ENCODE data around the gene ZNF318.

The ZNF318 gene

GRCh38 chr6:43377710-43378229, 8.3 kb upstream of the ZNF318 start:
- no peaks in the 10 kb centered on the region for H3K4me1 ChIP-seq (ENCODE audit: control insufficient read depth in 2 of 2, insufficient read depth in 1 of 2, low read depth in 1 of 2, low read length in 2 of 2)
- no peak overlapping the region for H2BK5ac ChIP-seq (ENCODE audit: low read length)
- H3K4me3 ChIP-seq (ENCODE audit: low read length in 2 of 2) = no peak overlapping the region
- no peaks in the 10 kb centered on the region for H3K9me3 ChIP-seq (replicated peaks in 1 of 2; ENCODE audit: control insufficient read depth in 2 of 2, insufficient read depth in 1 of 2, low read depth in 1 of 2, low read length in 2 of 2)
- no peak overlapping the region for H3K23ac ChIP-seq (ENCODE audit: low read depth, low read length, poor library complexity)
- no peak overlapping the region for H4K91ac ChIP-seq (ENCODE audit: low read depth, low read length, poor library complexity)
- no peak overlapping the region for H2AK5ac ChIP-seq (ENCODE audit: low read depth, low read length)
- H3K4me2 ChIP-seq (ENCODE audit: insufficient read depth, low read length, poor library complexity, severe bottlenecking) = no peak overlapping the region
- no CpG with 5 or more reads among the region's 2 CpGs for WGBS, 2 donors (ENCODE audit: extremely low coverage in 2 of 2, insufficient read length in 2 of 2, insufficient replicate concordance in 1 of 2)
- no peaks in the 10 kb centered on the region for H3K36me3 ChIP-seq (replicated peaks in 1 of 2; ENCODE audit: control insufficient read depth in 2 of 2, insufficient read depth in 2 of 2, low read length in 2 of 2)
- H2BK12ac ChIP-seq (ENCODE audit: low read length) = no peak overlapping the region
- no peaks in the 10 kb centered on the region for H3K79me1 ChIP-seq (ENCODE audit: low read depth, low read length)
- no peak overlapping the region for H3K9ac ChIP-seq (ENCODE audit: low read depth, low read length, poor library complexity)
- H3K27ac ChIP-seq (replicated peaks; ENCODE audit: low read length) = no peak overlapping the region
- H3K14ac ChIP-seq (ENCODE audit: low read length) = no peak overlapping the region
- no peak overlapping the region for H3K4ac ChIP-seq (ENCODE audit: low read length)
- peaks cover 0 to 38% (median 0%) of the 10 kb centered on the region in 3 experiments for H3K27me3 ChIP-seq (ENCODE audit: control insufficient read depth in 3 of 3, insufficient read depth in 3 of 3, low read depth in 1 of 3, low read length in 3 of 3)
- no peak overlapping the region for H3K18ac ChIP-seq (ENCODE audit: low read length)
- no peak overlapping the region for H2AFZ ChIP-seq (ENCODE audit: low read length)
- no peak for DNase-seq (ENCODE audit: low spot score)
- H2BK15ac ChIP-seq (ENCODE audit: low read length) = no peak overlapping the region
- no peak overlapping the region for H2BK120ac ChIP-seq (ENCODE audit: low read depth, low read length)
- no peak overlapping the region for H4K8ac ChIP-seq (ENCODE audit: low read depth, low read length)

DNA sequence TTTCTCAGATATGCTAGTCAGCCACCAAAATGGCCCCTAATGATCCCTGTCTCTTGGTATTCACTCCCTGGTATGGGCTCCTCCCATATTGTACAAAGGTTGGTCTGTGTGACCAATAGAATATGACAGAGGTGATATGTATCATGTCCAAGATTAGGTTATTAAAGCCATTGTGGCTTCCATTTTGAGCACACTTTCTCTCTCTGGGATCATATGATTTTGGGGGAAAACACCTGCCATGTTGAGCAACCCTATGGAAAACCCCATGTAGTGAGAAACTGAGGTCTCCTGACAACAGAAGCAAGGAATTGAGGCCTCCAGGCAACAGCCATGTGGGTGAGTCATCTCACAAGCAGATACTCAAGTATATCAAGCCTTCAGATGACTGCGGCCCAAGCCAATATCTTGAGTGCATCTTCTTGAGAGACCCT, 7.1 kb upstream of the ZNF318 start:
- no peak overlapping the region for H2BK15ac ChIP-seq (ENCODE audit: low read length)
- no peak overlapping the region for H4K91ac ChIP-seq (ENCODE audit: low read depth, low read length, poor library complexity)
- no peak overlapping the region for H2AFZ ChIP-seq (ENCODE audit: low read length)
- no peak overlapping the region for H3K9ac ChIP-seq (ENCODE audit: low read depth, low read length, poor library complexity)
- H3K4ac ChIP-seq (ENCODE audit: low read length) = no peak overlapping the region
- no peak overlapping the region for H3K23ac ChIP-seq (ENCODE audit: low read depth, low read length, poor library complexity)
- H3K27ac ChIP-seq (replicated peaks; ENCODE audit: low read length) = no peak overlapping the region
- no peak overlapping the region for H2BK12ac ChIP-seq (ENCODE audit: low read length)
- no peaks in the 10 kb centered on the region for H3K79me1 ChIP-seq (ENCODE audit: low read depth, low read length)
- no peak overlapping the region for H3K14ac ChIP-seq (ENCODE audit: low read length)
- H3K36me3 ChIP-seq (replicated peaks in 1 of 2; ENCODE audit: control insufficient read depth in 2 of 2, insufficient read depth in 2 of 2, low read length in 2 of 2) = no peaks in the 10 kb centered on the region
- no CpG with 5 or more reads among the region's 1 CpG for WGBS, 2 donors (ENCODE audit: extremely low coverage in 2 of 2, insufficient read length in 2 of 2, insufficient replicate concordance in 1 of 2)
- no peak overlapping the region for H2BK120ac ChIP-seq (ENCODE audit: low read depth, low read length)
- H3K27me3 ChIP-seq (ENCODE audit: control insufficient read depth in 3 of 3, insufficient read depth in 3 of 3, low read depth in 1 of 3, low read length in 3 of 3) = peaks cover 0 to 34% (median 0%) of the 10 kb centered on the region in 3 experiments
- H4K8ac ChIP-seq (ENCODE audit: low read depth, low read length) = no peak overlapping the region
- no peak overlapping the region for H2BK5ac ChIP-seq (ENCODE audit: low read length)
- no peak overlapping the region for H2AK5ac ChIP-seq (ENCODE audit: low read depth, low read length)
- H3K4me3 ChIP-seq (ENCODE audit: low read length in 2 of 2) = no peak overlapping the region
- no peak for DNase-seq (ENCODE audit: low spot score)
- H3K18ac ChIP-seq (ENCODE audit: low read length) = no peak overlapping the region
- H3K9me3 ChIP-seq (replicated peaks in 1 of 2; ENCODE audit: control insufficient read depth in 2 of 2, insufficient read depth in 1 of 2, low read depth in 1 of 2, low read length in 2 of 2) = no peaks in the 10 kb centered on the region
- no peaks in the 10 kb centered on the region for H3K4me1 ChIP-seq (ENCODE audit: control insufficient read depth in 2 of 2, insufficient read depth in 1 of 2, low read depth in 1 of 2, low read length in 2 of 2)
- H3K4me2 ChIP-seq (ENCODE audit: insufficient read depth, low read length, poor library complexity, severe bottlenecking) = no peak overlapping the region

GRCh38 chr6:43375693-43376092, 6.2 kb upstream of the ZNF318 start:
- Histone ChIP-seq H3K4me1 (ENCODE audit: control insufficient read depth in 2 of 2, insufficient read depth in 1 of 2, low read depth in 1 of 2, low read length in 2 of 2) (no peaks in the 10 kb centered on the region), H3K9ac (ENCODE audit: low read depth, low read length, poor library complexity) (no peak overlapping the region), H2BK15ac (ENCODE audit: low read length) (no peak overlapping the region), H4K91ac (ENCODE audit: low read depth, low read length, poor library complexity) (no peak overlapping the region), H3K23ac (ENCODE audit: low read depth, low read length, poor library complexity) (no peak overlapping the region), H2BK12ac (ENCODE audit: low read length) (no peak overlapping the region), H3K4ac (ENCODE audit: low read length) (no peak overlapping the region), H4K8ac (ENCODE audit: low read depth, low read length) (no peak overlapping the region), H3K4me2 (ENCODE audit: insufficient read depth, low read length, poor library complexity, severe bottlenecking) (no peak overlapping the region), H3K27ac (replicated peaks; ENCODE audit: low read length) (no peak overlapping the region), H2BK120ac (ENCODE audit: low read depth, low read length) (no peak overlapping the region), H3K79me1 (ENCODE audit: low read depth, low read length) (no peaks in the 10 kb centered on the region), H3K4me3 (ENCODE audit: low read length in 2 of 2) (no peak overlapping the region), H2AK5ac (ENCODE audit: low read depth, low read length) (no peak overlapping the region), H3K18ac (ENCODE audit: low read length) (no peak overlapping the region), H3K27me3 (ENCODE audit: control insufficient read depth in 3 of 3, insufficient read depth in 3 of 3, low read depth in 1 of 3, low read length in 3 of 3) (peaks cover 0 to 28% (median 0%) of the 10 kb centered on the region in 3 experiments), H2BK5ac (ENCODE audit: low read length) (no peak overlapping the region), H3K36me3 (replicated peaks in 1 of 2; ENCODE audit: control insufficient read depth in 2 of 2, insufficient read depth in 2 of 2, low read length in 2 of 2) (no peaks in the 10 kb centered on the region), H2AFZ (ENCODE audit: low read length) (no peak overlapping the region), H3K14ac (ENCODE audit: low read length) (no peak overlapping the region), H3K9me3 (replicated peaks in 1 of 2; ENCODE audit: control insufficient read depth in 2 of 2, insufficient read depth in 1 of 2, low read depth in 1 of 2, low read length in 2 of 2) (no peaks in the 10 kb centered on the region)
- no peak for DNase-seq (ENCODE audit: low spot score)
- WGBS, 2 donors (ENCODE audit: extremely low coverage in 2 of 2, insufficient read length in 2 of 2, insufficient replicate concordance in 1 of 2) = no CpG with 5 or more reads among the region's 4 CpGs

DNA sequence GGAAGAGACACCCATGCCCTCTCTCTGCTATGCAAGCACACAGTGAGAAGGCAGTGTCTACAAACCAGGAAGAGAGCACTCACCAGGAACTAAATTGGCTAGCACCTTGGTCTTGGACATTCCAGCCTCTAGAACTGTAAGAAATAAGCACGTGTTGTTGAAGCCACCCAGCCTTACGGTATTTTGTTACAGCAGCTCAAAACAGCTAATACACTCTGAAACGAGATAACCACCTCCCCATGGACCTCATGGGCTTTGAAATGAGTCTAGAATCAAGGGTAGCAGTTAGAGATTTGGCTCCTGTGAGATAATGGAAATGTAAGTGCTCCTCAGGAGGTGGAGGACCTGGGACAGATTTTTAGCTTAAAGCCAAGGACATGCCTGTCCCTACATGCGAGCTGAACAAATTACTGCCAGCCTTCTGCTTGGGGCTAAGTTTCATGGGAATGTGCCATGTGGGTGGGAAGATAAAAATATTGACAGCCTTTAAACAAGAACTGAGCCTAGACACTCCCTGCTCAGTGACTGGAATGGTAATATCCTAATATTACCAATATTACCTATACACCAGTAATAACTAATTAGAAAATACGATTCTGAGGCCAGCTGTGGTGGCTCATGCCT, 3.9 kb upstream of the ZNF318 start:
- Histone ChIP-seq H4K8ac (ENCODE audit: low read depth, low read length) (no peak overlapping the region), H2BK12ac (ENCODE audit: low read length) (no peak overlapping the region), H3K9ac (ENCODE audit: low read depth, low read length, poor library complexity) (no peak overlapping the region), H2BK15ac (ENCODE audit: low read length) (no peak overlapping the region), H3K36me3 (replicated peaks in 1 of 2; ENCODE audit: control insufficient read depth in 2 of 2, insufficient read depth in 2 of 2, low read length in 2 of 2) (no peaks in the 10 kb centered on the region), H4K91ac (ENCODE audit: low read depth, low read length, poor library complexity) (no peak overlapping the region), H3K4me2 (ENCODE audit: insufficient read depth, low read length, poor library complexity, severe bottlenecking) (no peak overlapping the region), H2AK5ac (ENCODE audit: low read depth, low read length) (no peak overlapping the region), H3K4me3 (ENCODE audit: low read length in 2 of 2) (no peak overlapping the region), H3K27me3 (ENCODE audit: control insufficient read depth in 3 of 3, insufficient read depth in 3 of 3, low read depth in 1 of 3, low read length in 3 of 3) (peaks cover 0 to 7% (median 0%) of the 10 kb centered on the region in 3 experiments), H3K27ac (replicated peaks; ENCODE audit: low read length) (no peak overlapping the region), H3K9me3 (replicated peaks in 1 of 2; ENCODE audit: control insufficient read depth in 2 of 2, insufficient read depth in 1 of 2, low read depth in 1 of 2, low read length in 2 of 2) (no peaks in the 10 kb centered on the region), H2BK120ac (ENCODE audit: low read depth, low read length) (no peak overlapping the region), H3K79me1 (ENCODE audit: low read depth, low read length) (no peaks in the 10 kb centered on the region), H2AFZ (ENCODE audit: low read length) (no peak overlapping the region), H2BK5ac (ENCODE audit: low read length) (no peak overlapping the region), H3K14ac (ENCODE audit: low read length) (no peak overlapping the region), H3K23ac (ENCODE audit: low read depth, low read length, poor library complexity) (no peak overlapping the region), H3K4ac (ENCODE audit: low read length) (no peak overlapping the region), H3K4me1 (ENCODE audit: control insufficient read depth in 2 of 2, insufficient read depth in 1 of 2, low read depth in 1 of 2, low read length in 2 of 2) (peaks cover 0 to 3% of the 10 kb centered on the region in 2 donors), H3K18ac (ENCODE audit: low read length) (no peak overlapping the region)
- WGBS, 2 donors (ENCODE audit: extremely low coverage in 2 of 2, insufficient read length in 2 of 2, insufficient replicate concordance in 1 of 2) = no CpG with 5 or more reads among the region's 5 CpGs
- no peak for DNase-seq (ENCODE audit: low spot score)

All from neuronal stem cell (in vitro differentiated cells).